ENCODE measurements around the gene ABCA13. TPM values are rescaled to one million over a fixed set of nuclear protein-coding genes. Genes with fewer than 3 reads are reported as not detected.

Gene ABCA13
- total RNA-seq, 1 donor from 2014 or later: 0.35 TPM

DNA sequence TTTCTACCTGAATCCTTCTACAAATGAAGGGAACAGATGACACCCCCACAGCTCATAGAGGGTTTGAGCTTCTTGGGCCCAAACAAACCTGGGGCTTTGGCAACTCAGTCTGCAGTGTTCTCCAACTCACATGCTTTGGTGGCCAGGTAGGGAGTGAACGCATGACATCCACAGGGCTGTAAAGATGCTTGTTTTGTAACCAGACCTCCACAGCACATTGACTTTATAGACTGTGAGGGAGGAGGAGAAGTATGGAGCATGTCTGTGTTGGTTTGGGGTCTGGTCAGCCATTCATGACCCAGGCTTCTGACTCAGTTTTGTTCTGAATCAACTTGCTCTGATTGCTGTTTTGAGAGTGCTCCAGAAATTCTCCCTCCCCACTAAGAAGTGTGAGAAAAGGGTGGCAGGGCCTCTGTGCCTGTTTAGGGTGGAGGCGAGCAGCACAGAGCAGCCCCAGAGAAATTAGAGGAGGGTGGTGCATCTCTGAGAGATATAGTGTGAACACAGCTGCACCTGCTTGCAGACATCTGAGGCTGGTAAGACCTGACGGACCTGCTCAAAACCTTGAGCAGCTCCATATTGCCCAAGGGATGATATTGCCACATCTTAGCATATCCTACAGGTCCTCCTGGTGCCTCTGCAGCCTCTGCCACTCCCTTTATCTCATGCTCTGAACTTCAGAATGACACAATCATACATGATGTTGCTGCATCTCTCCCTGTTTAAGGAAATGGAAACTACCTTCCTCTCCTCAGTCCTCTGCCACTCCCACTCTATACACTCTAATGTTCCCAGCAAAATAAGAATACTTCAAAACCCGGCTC is 287.7 kb downstream of the ABCA13 start:
- DNase-seq: no peak
- no peak for ATAC-seq
- Histone ChIP-seq H3K4me3 (no peak overlapping the region), H3K4me1 (no peaks in the 10 kb centered on the region), H3K9me3 (no peaks in the 10 kb centered on the region), H3K27me3 (no peaks in the 10 kb centered on the region), H3K27ac (no peak overlapping the region), H3K36me3 (no peaks in the 10 kb centered on the region)
- no peak for TF ChIP-seq CTCF (IDR thresholded peaks at IDR 0.05)
- intact Hi-C loops (cut with DNase I): no loop called here

DNA sequence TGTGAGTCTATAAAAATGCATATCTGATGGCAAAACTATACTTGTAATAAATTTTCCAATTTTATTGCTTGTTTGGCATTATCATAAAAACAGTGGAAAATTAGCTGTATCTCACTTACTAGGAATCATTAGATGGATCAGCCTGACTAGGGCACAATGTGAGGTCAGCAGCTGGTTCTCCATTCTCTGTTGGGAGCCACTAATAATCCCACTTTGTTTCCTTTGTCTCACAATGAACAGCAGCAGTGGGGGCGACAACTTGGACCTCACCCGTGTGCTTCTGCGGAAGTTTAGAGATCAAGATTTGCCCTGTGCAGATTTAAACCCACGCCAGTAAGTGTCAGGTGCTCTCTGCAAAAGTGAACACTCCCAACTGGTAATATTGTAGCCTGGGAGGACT is 295.5 kb downstream of the ABCA13 start:
- DNase-seq: no peak

DNA sequence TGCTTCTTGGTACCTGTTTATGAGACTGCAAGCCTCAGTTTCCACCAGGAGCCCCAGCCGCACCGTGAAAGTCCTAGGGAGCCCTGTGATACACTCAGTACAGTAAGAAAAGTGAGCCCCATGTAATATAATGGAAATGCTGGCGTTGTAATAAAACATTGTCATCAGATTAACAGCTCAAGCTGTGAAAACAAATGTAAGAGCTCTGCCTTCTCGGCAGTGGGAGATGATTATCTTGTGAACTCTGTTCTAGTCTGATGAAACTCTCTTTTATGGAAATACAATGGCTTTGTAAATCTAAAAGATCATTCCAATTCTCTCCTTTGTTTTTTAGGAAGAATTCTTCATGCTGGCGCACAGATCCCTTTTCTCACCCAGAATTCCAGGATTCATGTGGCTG is 299.9 kb downstream of the ABCA13 start:
- Histone ChIP-seq H3K27ac (no peak overlapping the region), H3K9me3 (no peaks in the 10 kb centered on the region), H3K4me3 (no peak overlapping the region), H3K36me3 (no peaks in the 10 kb centered on the region), H3K27me3 (no peaks in the 10 kb centered on the region), H3K4me1 (no peaks in the 10 kb centered on the region)
- intact Hi-C loops (cut with DNase I): no loop called here
- ATAC-seq: no peak
- no peak for DNase-seq
- no peak for TF ChIP-seq CTCF (IDR thresholded peaks at IDR 0.05)

More for the DNA sequence above, 295.5 kb downstream of the ABCA13 start:
- H3K4me1 ChIP-seq: no peaks in the 10 kb centered on the region
- no peak for TF ChIP-seq CTCF (IDR thresholded peaks at IDR 0.05)
- no peaks in the 10 kb centered on the region for H3K9me3 ChIP-seq
- intact Hi-C loops (cut with DNase I): no loop called here
- H3K27me3 ChIP-seq: no peaks in the 10 kb centered on the region
- ATAC-seq: no peak
- H3K36me3 ChIP-seq: no peaks in the 10 kb centered on the region
- H3K4me3 ChIP-seq: no peak overlapping the region
- H3K27ac ChIP-seq: no peak overlapping the region

GRCh38 chr7:48472640-48473039 is 301.4 kb downstream of the ABCA13 start:
- Histone ChIP-seq H3K4me1 (no peaks in the 10 kb centered on the region), H3K27me3 (no peaks in the 10 kb centered on the region), H3K36me3 (no peaks in the 10 kb centered on the region), H3K27ac (no peak overlapping the region), H3K4me3 (no peak overlapping the region), H3K9me3 (no peaks in the 10 kb centered on the region)
- ATAC-seq: no peak
- no peak for DNase-seq
- no peak for TF ChIP-seq CTCF (IDR thresholded peaks at IDR 0.05)
- intact Hi-C loops (cut with DNase I): no loop called here

GRCh38 chr7:48473205-48473865 is 302.1 kb downstream of the ABCA13 start:
- Histone ChIP-seq H3K9me3 (no peaks in the 10 kb centered on the region), H3K36me3 (no peaks in the 10 kb centered on the region), H3K4me3 (no peak overlapping the region), H3K4me1 (no peaks in the 10 kb centered on the region), H3K27me3 (no peaks in the 10 kb centered on the region), H3K27ac (no peak overlapping the region)
- intact Hi-C loops (cut with DNase I): no loop called here
- TF ChIP-seq CTCF (IDR thresholded peaks at IDR 0.05): no peak
- DNase-seq (no peak), ATAC-seq (no peak)
